Measurements from ENCODE around the gene TNFRSF4.

Gene TNFRSF4

GRCh38 chr1:1228187-1228586, 14.2 kb upstream of the TNFRSF4 start:
- no peak for TF ChIP-seq CTCF (IDR thresholded peaks at IDR 0.05; ENCODE audit: poor library complexity, severe bottlenecking)
- Histone ChIP-seq H3K36me3 (ENCODE audit: low read depth) (peaks cover 47% of the 10 kb centered on the region), H3K27me3 (ENCODE audit: insufficient read depth, poor library complexity, severe bottlenecking) (no peaks in the 10 kb centered on the region), H3K4me3 (ENCODE audit: severe bottlenecking) (no peak overlapping the region), H3K27ac (ENCODE audit: poor library complexity, severe bottlenecking) (no peak overlapping the region), H3K4me1 (ENCODE audit: insufficient read depth, poor library complexity, severe bottlenecking) (no peaks in the 10 kb centered on the region), H3K9me3 (ENCODE audit: severe bottlenecking) (no peaks in the 10 kb centered on the region)
- ATAC-seq (ENCODE audit: low read depth) (no peak), DNase-seq (ENCODE audit: low spot score) (no peak)

- H3K27me3 ChIP-seq (ENCODE audit: insufficient read depth, poor library complexity, severe bottlenecking) = no peaks in the 10 kb centered on the region
- peaks cover 55% of the 10 kb centered on the region for H3K36me3 ChIP-seq (ENCODE audit: low read depth)
- no peak overlapping the region for H3K4me3 ChIP-seq (ENCODE audit: severe bottlenecking)
- TF ChIP-seq CTCF (IDR thresholded peaks at IDR 0.05; ENCODE audit: poor library complexity, severe bottlenecking) = no peak
- H3K27ac ChIP-seq (ENCODE audit: poor library complexity, severe bottlenecking) = no peak overlapping the region
- no peak for ATAC-seq (ENCODE audit: low read depth)
- H3K4me1 ChIP-seq (ENCODE audit: insufficient read depth, poor library complexity, severe bottlenecking) = no peaks in the 10 kb centered on the region
- H3K9me3 ChIP-seq (ENCODE audit: severe bottlenecking) = no peaks in the 10 kb centered on the region
- no peak for DNase-seq (ENCODE audit: low spot score)
These were observed 13.4 kb upstream of the TNFRSF4 start for GRCh38 chr1:1227386-1227785.

- Histone ChIP-seq H3K27ac (ENCODE audit: poor library complexity, severe bottlenecking) (no peak overlapping the region), H3K36me3 (ENCODE audit: low read depth) (peaks cover 56% of the 10 kb centered on the region), H3K4me3 (ENCODE audit: severe bottlenecking) (no peak overlapping the region), H3K27me3 (ENCODE audit: insufficient read depth, poor library complexity, severe bottlenecking) (no peaks in the 10 kb centered on the region), H3K4me1 (ENCODE audit: insufficient read depth, poor library complexity, severe bottlenecking) (no peaks in the 10 kb centered on the region), H3K9me3 (ENCODE audit: severe bottlenecking) (no peaks in the 10 kb centered on the region)
- TF ChIP-seq CTCF (IDR thresholded peaks at IDR 0.05; ENCODE audit: poor library complexity, severe bottlenecking) = no peak
- no peak for ATAC-seq (ENCODE audit: low read depth)
- no peak for DNase-seq (ENCODE audit: low spot score)
These were observed 12.8 kb upstream of the TNFRSF4 start for GRCh38 chr1:1226566-1227362.

- Histone ChIP-seq H3K36me3 (ENCODE audit: low read depth) (peaks cover 61% of the 10 kb centered on the region), H3K4me3 (ENCODE audit: severe bottlenecking) (no peak overlapping the region), H3K4me1 (ENCODE audit: insufficient read depth, poor library complexity, severe bottlenecking) (no peaks in the 10 kb centered on the region), H3K27ac (ENCODE audit: poor library complexity, severe bottlenecking) (no peak overlapping the region), H3K27me3 (ENCODE audit: insufficient read depth, poor library complexity, severe bottlenecking) (no peaks in the 10 kb centered on the region), H3K9me3 (ENCODE audit: severe bottlenecking) (no peaks in the 10 kb centered on the region)
- ATAC-seq (ENCODE audit: low read depth) = no peak
- DNase-seq (ENCODE audit: low spot score) = no peak
- TF ChIP-seq CTCF (IDR thresholded peaks at IDR 0.05; ENCODE audit: poor library complexity, severe bottlenecking) = no peak
These were observed 12.0 kb upstream of the TNFRSF4 start for GRCh38 chr1:1225913-1226312.

GRCh38 chr1:1225238-1225845, 11.4 kb upstream of the TNFRSF4 start:
- no peak for TF ChIP-seq CTCF (IDR thresholded peaks at IDR 0.05; ENCODE audit: poor library complexity, severe bottlenecking)
- no peak for ATAC-seq (ENCODE audit: low read depth)
- H3K9me3 ChIP-seq (ENCODE audit: severe bottlenecking) = no peaks in the 10 kb centered on the region
- H3K27me3 ChIP-seq (ENCODE audit: insufficient read depth, poor library complexity, severe bottlenecking) = no peaks in the 10 kb centered on the region
- H3K4me3 ChIP-seq (ENCODE audit: severe bottlenecking) = no peak overlapping the region
- H3K4me1 ChIP-seq (ENCODE audit: insufficient read depth, poor library complexity, severe bottlenecking) = no peaks in the 10 kb centered on the region
- no peak overlapping the region for H3K27ac ChIP-seq (ENCODE audit: poor library complexity, severe bottlenecking)
- H3K36me3 ChIP-seq (ENCODE audit: low read depth) = peaks cover 65% of the 10 kb centered on the region
- no peak for DNase-seq (ENCODE audit: low spot score)
